ENCODE data around the gene PLD6. TPM values are rescaled to one million over a fixed set of nuclear protein-coding genes. Genes with fewer than 3 reads are reported as not detected.
"Not testable (repeated sequence)": the region's sequence is repeated elsewhere in the genome, so short reads cannot be mapped to it uniquely, and the experiment has no call there.

PLD6 gene, protein sequence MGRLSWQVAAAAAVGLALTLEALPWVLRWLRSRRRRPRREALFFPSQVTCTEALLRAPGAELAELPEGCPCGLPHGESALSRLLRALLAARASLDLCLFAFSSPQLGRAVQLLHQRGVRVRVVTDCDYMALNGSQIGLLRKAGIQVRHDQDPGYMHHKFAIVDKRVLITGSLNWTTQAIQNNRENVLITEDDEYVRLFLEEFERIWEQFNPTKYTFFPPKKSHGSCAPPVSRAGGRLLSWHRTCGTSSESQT
- total RNA-seq = 5.1 TPM

GRCh38 chr17:17206124-17206912 is at the start of gene PLD6:
PLD6 (minus strand) TSS chr17:17206333; CDS start chr17:17206286, 47 bp downstream.
- DNase-seq (ENCODE audit: low read depth in 2 of 3, low spot score in 2 of 3) = peak; percentile 84 to 91 (median 87)

GRCh38 chr17:17255689-17256088 is 49.6 kb upstream of the PLD6 start:
- not testable (repeated sequence) for DNase-seq (ENCODE audit: low read depth in 2 of 3, low spot score in 2 of 3)

DNA sequence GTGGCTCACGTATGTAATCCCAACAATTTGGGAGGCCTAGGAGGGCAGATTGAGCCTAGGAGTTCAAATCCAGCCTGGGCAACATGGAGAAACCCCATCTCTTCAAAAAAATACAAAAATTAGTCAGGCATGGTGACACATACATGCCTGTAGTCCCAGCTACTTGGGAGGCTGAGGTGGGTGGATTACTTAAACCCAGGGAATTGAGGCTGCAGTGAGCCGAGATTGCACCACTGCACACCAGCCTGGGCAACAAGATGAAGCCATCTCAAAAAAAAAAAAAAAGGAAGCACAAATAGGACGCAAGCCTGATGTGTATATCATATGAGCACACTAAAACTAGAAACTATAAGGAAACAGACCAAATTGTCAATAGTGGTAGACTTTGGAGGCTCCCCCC is 47.9 kb upstream of the PLD6 start:
- DNase-seq (ENCODE audit: low read depth in 2 of 3, low spot score in 2 of 3) = no peak

DNA sequence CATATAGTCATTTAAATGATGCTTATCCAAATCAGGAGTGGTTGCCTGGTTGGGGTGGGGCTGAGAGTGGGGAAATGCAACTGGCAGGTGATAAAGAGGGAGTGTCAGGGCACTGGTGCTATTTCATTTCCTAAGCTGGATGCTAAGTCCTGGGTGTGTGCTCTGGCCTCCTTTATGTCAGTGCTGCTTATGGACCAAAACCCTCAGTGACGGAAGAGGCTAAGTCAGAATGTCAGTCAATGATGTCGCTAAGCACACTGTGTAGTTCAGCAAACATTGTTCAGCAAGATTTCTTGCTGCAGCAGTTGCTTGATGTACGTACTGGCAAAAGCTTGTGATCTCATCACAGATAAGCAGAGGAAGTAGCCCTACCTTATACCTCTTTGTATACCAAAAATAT is 47.3 kb upstream of the PLD6 start:
- no peak for DNase-seq (ENCODE audit: low read depth in 2 of 3, low spot score in 2 of 3)

DNA sequence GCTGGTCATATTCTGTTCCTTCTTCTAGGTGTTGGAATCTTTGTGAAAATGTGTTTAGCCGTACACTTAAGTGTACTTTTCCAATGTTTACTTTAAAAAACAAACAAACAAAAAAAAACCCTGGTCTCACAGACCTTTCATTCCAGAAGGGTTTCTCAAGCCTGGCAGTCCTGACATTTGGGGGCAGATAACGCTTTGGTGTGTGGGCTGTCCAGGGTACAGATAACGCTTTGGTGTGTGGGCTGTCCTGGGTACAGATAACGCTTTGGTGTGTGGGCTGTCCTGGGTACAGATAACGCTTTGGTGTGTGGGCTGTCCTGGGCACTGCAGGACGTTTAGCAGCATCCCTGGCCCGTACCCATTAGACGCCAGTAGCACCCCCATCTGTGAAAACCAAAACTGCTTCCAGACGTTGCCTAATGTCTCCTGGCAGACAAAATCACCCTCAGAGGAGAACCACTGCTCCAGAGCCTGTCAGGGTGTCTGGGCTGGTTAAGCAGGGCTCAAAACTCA is 46.1 kb upstream of the PLD6 start:
- DNase-seq (ENCODE audit: low read depth in 2 of 3, low spot score in 2 of 3) = peak in 1 of 3 donors; percentile 9

DNA sequence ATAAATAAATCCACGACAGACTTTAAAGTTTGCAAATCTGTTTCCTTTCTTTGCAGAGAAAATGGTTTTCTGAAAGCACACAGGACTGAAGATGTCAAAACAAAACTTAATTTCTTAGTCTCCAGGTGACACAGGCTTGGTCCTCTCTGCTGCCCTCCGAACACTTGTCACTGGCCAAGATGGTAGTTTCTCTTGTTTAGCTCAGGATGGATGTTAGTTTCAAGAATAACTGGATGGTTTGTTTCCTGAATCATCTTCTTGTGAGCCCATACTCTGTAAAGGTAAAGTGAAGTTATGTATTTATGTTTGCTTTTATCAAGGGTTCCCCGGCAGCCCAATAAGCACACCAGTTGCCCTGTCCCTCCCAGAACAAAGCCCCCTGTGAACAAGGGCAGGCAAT is 40.7 kb upstream of the PLD6 start:
- no peak for DNase-seq (ENCODE audit: low read depth in 2 of 3, low spot score in 2 of 3)

DNA sequence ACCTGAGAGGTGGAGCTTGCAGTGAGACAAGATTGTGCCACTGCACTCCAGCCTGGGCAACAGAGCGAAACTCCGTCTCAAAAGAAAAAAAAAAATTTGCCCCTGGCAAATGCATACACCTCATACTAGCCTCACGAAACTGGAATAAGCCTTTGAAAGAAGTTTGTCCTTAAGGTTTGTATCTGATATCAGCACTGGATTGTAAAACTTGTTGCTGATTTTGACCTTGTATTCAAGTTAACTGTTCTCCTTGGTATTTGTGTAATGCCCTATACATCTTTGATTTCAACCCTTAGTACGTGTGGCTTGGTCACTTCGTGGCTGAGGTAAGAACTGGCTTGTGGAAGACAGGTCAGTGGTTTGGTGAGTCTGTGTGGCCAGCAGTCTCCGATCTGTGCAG is 37.0 kb upstream of the PLD6 start:
- no peak for DNase-seq (ENCODE audit: low read depth in 2 of 3, low spot score in 2 of 3)

DNA sequence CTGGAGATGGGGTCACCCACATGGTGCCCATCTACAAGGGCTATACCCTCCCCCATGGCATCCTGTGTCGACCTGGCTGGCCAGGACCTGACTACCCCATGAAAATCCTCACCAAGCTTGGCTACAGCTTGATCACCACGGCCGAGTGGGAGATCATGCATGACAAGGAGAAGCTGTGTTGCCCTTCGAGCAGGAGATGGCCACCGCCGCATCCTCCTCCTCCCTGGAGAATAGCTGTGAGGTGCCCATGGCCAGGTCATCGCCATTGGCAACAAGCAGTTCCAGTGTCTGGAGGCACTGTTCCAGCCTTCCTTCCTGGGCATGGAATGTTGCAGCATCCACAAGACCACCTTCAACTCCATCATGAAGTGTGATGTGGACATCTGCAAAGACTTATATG is 36.1 kb upstream of the PLD6 start:
- DNase-seq (ENCODE audit: low read depth in 2 of 3, low spot score in 2 of 3) = no peak

DNA sequence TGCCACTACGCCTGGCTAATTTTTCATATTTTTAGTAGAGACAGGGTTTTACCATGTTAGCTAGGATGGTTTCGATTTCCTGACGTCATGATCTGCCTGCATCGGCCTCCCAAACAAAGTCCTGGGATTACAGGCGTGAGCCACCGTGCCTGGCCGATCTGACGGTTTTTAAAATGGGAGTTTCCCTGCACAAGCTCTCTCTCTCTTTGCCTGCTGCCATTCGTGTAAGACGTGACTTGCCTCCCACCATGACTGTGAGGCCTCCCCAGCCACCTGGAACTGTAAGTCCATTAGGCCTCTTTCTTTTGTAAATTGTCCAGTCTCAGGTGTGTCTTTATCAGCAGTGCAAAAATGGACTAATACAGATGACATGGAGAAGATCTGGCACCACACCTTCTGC is 35.5 kb upstream of the PLD6 start:
- no peak for DNase-seq (ENCODE audit: low read depth in 2 of 3, low spot score in 2 of 3)

GRCh38 chr17:17239832-17240231 is 33.7 kb upstream of the PLD6 start:
- DNase-seq (ENCODE audit: low read depth in 2 of 3, low spot score in 2 of 3) = peak in 2 of 3 donors; percentile 56 to 77

DNA sequence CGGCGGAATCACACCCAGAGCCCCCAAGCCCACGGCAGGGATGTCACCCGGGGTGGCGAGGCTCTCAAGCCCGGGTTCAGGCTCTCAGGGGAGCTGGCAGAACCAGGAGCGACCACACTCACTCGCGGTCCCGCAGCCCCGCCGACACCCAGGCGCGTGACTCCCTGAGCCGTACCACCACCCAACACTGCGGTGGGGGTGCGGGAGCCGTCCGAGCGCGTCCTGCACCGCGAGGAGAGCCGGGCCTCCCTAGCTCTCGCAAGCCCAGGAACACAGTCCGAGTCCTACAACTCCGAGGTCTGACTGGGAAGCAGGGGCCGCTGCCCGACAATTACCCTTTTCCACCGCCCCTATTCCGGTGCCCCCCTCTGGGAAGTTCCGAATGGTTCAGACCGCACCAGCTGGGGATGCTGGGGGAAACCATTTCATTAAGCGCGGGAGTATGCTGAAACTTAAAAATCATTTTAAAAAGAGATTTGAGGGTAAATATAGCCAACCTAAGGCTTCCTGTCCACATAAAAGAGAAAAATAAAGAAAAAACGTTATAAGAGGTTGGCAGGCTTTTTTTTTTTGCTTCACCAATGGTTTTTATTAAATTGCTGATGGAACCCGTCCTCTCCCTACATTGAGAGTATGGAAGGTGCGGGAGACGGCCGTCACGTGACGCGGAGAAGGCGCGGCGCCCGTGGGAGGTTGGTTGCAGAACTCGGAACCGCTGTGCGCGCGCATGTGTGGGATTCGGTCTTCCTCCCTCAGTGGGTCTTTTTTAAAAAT is 31.1 kb upstream of the PLD6 start, which contains the start of gene FLCN:
Gene FLCN (minus strand): TSS at position 143 of the 774 bp plus-strand sequence. CDS start 9,031 bp downstream, outside the sequence.
- peak; percentile 88 to 91 (median 89) for DNase-seq (ENCODE audit: low read depth in 2 of 3, low spot score in 2 of 3)

GRCh38 chr17:17236295-17237025 is 30.3 kb upstream of the PLD6 start:
- DNase-seq (ENCODE audit: low read depth in 2 of 3, low spot score in 2 of 3) = peak in 1 of 3 donors; percentile 14

- DNase-seq (ENCODE audit: low read depth in 2 of 3, low spot score in 2 of 3) = no peak
Measured at GRCh38 chr17:17235212-17236174, 29.4 kb upstream of the PLD6 start.

DNA sequence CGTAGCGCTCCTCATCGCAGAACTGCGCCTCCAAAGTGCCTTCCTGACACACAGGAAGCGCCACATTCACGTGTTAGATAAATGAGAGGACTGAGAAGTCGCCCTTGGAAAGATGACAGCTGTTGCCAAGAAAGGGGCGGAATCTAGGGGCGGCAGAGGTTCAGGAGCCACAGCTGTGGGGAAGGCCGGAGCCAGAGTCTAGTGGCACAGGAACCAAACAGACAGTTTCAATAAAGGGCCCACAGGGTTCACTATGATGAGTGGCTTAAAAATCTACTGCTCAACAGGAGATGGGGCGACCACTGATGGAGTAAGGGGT is 26.1 kb upstream of the PLD6 start:
- DNase-seq (ENCODE audit: low read depth in 2 of 3, low spot score in 2 of 3) = no peak

DNA sequence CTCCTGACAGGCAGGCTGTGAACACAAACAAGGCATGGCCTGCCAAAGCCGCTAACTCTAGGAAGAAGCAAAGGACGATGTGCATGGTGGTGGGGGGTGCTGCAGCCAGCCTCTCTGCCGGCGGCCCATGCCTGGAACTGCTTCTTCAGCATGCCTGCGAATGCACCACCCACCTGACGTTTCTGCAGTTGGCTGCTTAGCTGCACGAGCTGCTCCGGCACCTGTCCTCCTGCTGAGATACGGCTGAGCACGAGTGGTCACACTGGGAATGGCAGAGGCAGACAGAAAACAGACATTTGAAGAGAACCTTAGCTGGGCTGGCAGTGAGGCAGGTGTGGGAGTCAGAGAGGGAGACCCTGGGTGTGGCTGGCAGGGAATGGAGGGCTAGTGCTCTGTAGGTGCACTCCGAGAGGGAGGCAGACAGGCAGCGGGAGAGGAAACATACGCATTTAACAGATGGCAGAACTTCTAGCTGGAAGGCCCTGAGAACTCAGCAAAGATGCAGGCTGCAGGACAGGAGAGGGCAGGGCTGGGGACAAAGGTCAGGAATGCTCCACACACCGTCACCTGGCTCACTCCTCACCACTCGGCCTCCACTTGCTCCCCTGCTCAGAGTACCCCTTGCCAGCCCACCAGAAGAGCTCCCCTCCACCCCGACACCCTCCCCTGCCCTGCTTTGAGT is 25.6 kb upstream of the PLD6 start:
- DNase-seq (ENCODE audit: low read depth in 2 of 3, low spot score in 2 of 3) = no peak

DNA sequence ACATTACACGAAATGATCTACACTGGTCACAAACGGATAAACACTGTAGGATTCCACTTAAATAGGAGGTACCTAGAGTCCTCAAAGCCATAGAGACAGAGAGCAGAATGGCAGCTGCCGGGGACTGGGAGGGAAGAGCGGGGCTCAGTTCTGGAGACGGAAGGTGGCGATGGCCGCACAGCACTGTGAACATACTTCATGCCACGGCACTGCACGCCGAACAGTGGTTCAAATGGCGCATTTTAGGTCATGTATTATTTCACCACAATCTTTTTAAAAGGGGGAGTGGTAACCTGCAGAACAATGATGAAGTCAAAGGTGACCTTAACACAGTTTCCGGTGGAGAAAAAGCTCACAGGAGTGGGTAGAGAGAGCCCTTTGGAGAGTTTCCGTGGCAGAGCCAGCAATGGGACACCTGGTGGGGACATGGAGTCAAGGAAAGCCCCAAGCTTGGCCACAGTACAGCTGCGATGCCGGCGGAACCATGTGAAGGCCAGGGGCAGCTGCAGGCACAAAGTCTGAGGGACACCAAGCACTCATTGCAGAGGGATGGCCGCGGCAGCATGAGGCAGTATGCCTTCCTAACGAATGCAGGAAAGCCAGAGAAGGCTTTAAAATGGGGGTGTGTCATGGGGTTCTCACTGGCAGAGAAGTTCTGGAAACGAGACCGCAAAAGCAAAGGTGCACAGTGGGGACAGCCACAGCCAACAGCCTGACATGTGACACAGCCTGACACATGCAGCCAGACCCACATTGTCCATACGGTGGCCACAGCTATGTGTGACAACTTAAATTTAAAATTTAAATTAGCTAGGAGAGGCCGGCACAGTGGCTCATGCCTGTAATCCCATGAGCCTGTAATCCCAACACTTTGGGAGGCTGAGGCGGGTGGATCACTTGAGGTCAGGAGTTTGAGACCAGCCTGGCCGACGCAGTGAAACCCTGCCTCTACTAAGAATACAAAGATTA is 23.6 kb upstream of the PLD6 start:
- no peak for DNase-seq (ENCODE audit: low read depth in 2 of 3, low spot score in 2 of 3)

GRCh38 chr17:17228521-17229279 is 22.6 kb upstream of the PLD6 start:
- no peak for DNase-seq (ENCODE audit: low read depth in 2 of 3, low spot score in 2 of 3)

Data from hematopoietic multipotent progenitor cell (in vitro differentiated cells).